Activated T-cell treated with anti-CD3 and anti-CD28 coated beads, Interleukin-2, amount 50 U/mL, for 72 hours (primary cell): ENCODE data around the gene TRIOBP. TPM values are rescaled to one million over a fixed set of nuclear protein-coding genes. Genes with fewer than 3 reads are reported as not detected.
A peak's percentile ranks its signal among the peaks of the same experiment; 100 is the strongest.

Experiments used
- ATAC-seq, 2 donors: fragments of 150-1000 bp; cut with Tn5 transposase; replicated peaks in 1 of 2; 2 replicates each; pipeline ENCODE4 v1.10.0; 2021; ENCODE audit warnings: moderate library complexity in 2 of 2, mild to moderate bottlenecking in 1 of 2
- DNase-seq, 2 donors: peaks; one replicate each; pipeline ENCODE4 v3.0.0; 2021 to 2022; ENCODE audit warnings: mixed read lengths in 1 of 2
- H3K27ac Mint-ChIP-seq: one replicate; pipeline ENCODE4 v1.8.0; 2022; ENCODE audit warnings: mild to moderate bottlenecking, moderate library complexity, mixed read lengths
- H3K27me3 Mint-ChIP-seq: one replicate; pipeline ENCODE4 v1.8.0; 2022; ENCODE audit warnings: low read depth, mixed read lengths
- H3K36me3 Mint-ChIP-seq, 2 donors: one replicate each; pipeline ENCODE4 v1.8.0; 2022; ENCODE audit warnings: mixed read lengths in 2 of 2, mild to moderate bottlenecking in 1 of 2; ENCODE audit not compliant: insufficient read depth in 2 of 2
- H3K4me1 Mint-ChIP-seq: one replicate; pipeline ENCODE4 v1.8.0; 2022; ENCODE audit warnings: low read depth, mixed read lengths
- H3K4me3 Mint-ChIP-seq, 2 donors: one replicate each; pipeline ENCODE4 v1.8.0; 2022; ENCODE audit warnings: mild to moderate bottlenecking in 2 of 2, mixed read lengths in 2 of 2, moderate library complexity in 2 of 2
- H3K9me3 Mint-ChIP-seq, 2 donors: one replicate each; pipeline ENCODE4 v1.8.0; 2022; ENCODE audit warnings: mixed read lengths in 2 of 2
- total RNA-seq, 2 donors: library from RNA; stranded (reverse); gene quantifications; one replicate each; pipeline ENCODE4 v1.2.3, GENCODE V29; 2022

Gene TRIOBP
- total RNA-seq, 2 donors from 2014 or later = 25.4 to 28.6 TPM

DNA sequence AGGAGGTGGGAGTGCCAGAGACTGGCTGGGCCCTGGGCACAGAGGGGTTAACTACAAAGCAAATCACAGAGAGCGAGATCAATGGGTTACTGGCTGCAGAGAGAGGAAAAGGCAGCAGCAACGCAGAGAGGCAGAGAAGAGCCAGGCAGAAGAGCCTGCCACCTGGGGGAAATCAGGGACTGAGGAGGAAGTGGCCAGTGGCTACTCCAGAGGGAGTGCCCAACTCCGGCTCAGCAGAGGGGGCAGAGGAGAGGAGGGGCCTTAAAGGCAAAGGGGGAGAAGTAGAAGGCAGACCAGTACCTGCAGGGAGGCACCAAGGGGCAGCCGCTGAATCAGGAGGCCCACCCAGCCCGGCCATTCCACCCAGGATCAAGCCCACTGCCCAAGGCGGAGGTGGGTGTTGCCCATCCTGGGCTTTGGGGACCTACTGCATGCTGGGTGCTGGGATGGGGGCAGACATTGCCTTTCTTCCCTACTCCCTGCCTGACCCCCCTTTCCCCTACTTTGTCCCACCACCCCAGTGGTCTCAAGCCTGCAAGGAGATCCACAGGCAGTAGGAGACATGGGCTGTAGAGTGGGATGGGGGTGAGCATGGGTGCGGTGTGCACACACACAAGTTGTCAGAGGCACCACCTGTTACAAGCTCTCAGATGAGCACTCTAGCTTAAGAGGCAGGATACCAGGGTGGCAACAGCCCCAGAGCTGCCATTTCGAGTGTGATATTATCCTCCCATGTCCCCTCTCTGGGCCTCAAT lies 125.4 kb downstream of the TRIOBP start:
- DNase-seq = no peak
- H3K4me1 Mint-ChIP-seq = peaks cover 6% of the 10 kb centered on the region
- H3K27me3 Mint-ChIP-seq = peaks cover 42% of the 10 kb centered on the region
- no peaks in the 10 kb centered on the region for H3K36me3 Mint-ChIP-seq
- no peak for ATAC-seq
- no peak overlapping the region for H3K4me3 Mint-ChIP-seq
- H3K9me3 Mint-ChIP-seq = no peaks in the 10 kb centered on the region
- H3K27ac Mint-ChIP-seq = no peak overlapping the region

DNA sequence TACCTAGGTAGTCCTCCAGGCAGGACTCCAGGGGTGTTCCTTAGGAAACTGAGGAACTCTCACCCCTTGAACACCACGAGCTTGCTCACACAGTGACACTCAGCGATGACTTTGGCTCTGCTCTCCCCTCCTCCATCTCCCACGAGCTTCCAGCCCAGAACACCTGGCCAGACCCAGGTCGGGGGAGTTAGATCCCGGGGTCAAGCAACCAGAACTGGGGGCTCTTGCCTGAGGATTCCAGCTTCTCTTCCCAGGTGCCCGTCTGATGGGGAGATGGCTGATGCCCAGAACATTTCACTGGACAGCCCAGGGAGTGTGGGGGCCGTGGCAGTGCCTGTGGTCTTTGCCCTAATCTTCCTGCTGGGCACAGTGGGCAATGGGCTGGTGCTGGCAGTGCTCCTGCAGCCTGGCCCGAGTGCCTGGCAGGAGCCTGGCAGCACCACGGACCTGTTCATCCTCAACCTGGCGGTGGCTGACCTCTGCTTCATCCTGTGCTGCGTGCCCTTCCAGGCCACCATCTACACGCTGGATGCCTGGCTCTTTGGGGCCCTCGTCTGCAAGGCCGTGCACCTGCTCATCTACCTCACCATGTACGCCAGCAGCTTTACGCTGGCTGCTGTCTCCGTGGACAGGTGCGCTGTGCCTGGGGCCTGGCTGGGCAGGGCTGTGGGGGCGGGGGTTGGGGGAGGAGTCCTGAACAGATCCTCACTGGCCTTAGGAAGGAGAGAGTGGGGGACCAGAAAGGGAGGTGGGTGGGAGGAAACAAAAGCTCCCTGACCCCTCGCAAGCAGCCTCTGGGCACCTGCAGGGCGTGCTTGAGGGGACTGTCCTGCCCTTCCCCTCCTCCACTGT lies 126.5 kb downstream of the TRIOBP start, which contains the start of gene GALR3:
GALR3 (plus strand) TSS at position 249 of the 852 bp plus-strand sequence; CDS start at position 274, 25 bp downstream.
- no peaks in the 10 kb centered on the region for H3K9me3 Mint-ChIP-seq
- H3K4me3 Mint-ChIP-seq = peak within 1 kb of the TSS; percentile 47
- peaks cover 6% of the 10 kb centered on the region for H3K4me1 Mint-ChIP-seq
- ATAC-seq = no peak
- H3K27me3 Mint-ChIP-seq = peaks cover 42% of the 10 kb centered on the region
- no peak for DNase-seq
- H3K36me3 Mint-ChIP-seq = peaks cover 0 to 2% of the 10 kb centered on the region in 2 donors
- no peak within 1 kb of the TSS for H3K27ac Mint-ChIP-seq

DNA sequence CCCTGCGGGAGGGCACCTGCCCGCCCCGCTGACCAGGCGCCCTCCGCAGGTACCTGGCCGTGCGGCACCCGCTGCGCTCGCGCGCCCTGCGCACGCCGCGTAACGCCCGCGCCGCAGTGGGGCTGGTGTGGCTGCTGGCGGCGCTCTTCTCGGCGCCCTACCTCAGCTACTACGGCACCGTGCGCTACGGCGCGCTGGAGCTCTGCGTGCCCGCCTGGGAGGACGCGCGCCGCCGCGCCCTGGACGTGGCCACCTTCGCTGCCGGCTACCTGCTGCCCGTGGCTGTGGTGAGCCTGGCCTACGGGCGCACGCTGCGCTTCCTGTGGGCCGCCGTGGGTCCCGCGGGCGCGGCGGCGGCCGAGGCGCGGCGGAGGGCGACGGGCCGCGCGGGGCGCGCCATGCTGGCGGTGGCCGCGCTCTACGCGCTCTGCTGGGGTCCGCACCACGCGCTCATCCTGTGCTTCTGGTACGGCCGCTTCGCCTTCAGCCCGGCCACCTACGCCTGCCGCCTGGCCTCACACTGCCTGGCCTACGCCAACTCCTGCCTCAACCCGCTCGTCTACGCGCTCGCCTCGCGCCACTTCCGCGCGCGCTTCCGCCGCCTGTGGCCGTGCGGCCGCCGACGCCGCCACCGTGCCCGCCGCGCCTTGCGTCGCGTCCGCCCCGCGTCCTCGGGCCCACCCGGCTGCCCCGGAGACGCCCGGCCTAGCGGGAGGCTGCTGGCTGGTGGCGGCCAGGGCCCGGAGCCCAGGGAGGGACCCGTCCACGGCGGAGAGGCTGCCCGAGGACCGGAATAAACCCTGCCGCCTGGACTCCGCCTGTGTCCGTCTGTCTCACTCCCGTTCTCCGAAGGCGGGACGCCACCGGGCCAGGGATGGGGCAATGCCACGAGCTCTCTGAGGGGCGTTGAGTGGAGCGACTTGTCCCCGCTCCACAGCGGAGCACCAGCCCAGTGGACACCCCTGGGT lies 128.1 kb downstream of the TRIOBP start:
- ATAC-seq (peak; percentile 77 to 80), DNase-seq (peak; percentile 38 to 47)
- Mint-ChIP-seq H3K4me3 (peak overlapping the region; percentile 78), H3K36me3 (peaks cover 0 to 2% of the 10 kb centered on the region in 2 donors), H3K27me3 (peaks cover 32% of the 10 kb centered on the region), H3K27ac (no peak overlapping the region), H3K4me1 (no peaks in the 10 kb centered on the region), H3K9me3 (no peaks in the 10 kb centered on the region)

Other genes with a start within 250 kb of the TRIOBP start
- gene MFNG, start 210.7 kb upstream of the TRIOBP start, total RNA-seq = 100 to 1,000 TPM in 1 of 2 donors, 10 to 100 TPM in 1; 94.0 to 116 TPM
- under 1 TPM in 1 of 2 donors, not detected in 1; 0.25 TPM for gene CARD10, start 177.6 kb upstream of the TRIOBP start, total RNA-seq
- 1 to 10 TPM; 4.0 to 4.6 TPM for gene CDC42EP1, start 136.6 kb upstream of the TRIOBP start, total RNA-seq
- gene LGALS2, start 117.0 kb upstream of the TRIOBP start, total RNA-seq = not detected
- 10 to 100 TPM; 81.5 to 96.2 TPM for gene GGA1, start 88.2 kb upstream of the TRIOBP start, total RNA-seq
- gene SH3BP1, start 57.4 kb upstream of the TRIOBP start, total RNA-seq = 100 to 1,000 TPM in 1 of 2 donors, 10 to 100 TPM in 1; 99.0 to 103 TPM
- gene PDXP, start 38.3 kb upstream of the TRIOBP start, total RNA-seq = 10 to 100 TPM; 14.8 to 17.2 TPM
- 100 to 1,000 TPM; 303 to 803 TPM for gene LGALS1, start 21.4 kb upstream of the TRIOBP start, total RNA-seq
- 10 to 100 TPM; 31.3 to 36.3 TPM for gene NOL12, start 10.7 kb upstream of the TRIOBP start, total RNA-seq
- gene GCAT, start 110.9 kb downstream of the TRIOBP start, total RNA-seq = 10 to 100 TPM; 14.9 to 22.7 TPM
- under 1 TPM in 1 of 2 donors, not detected in 1; 0.29 TPM for gene GALR3, start 126.3 kb downstream of the TRIOBP start, total RNA-seq
- gene ANKRD54, start 147.3 kb downstream of the TRIOBP start, total RNA-seq = 10 to 100 TPM; 22.8 to 28.2 TPM
- gene EIF3L, start 152.4 kb downstream of the TRIOBP start, total RNA-seq = 100 to 1,000 TPM; 826 to 905 TPM
- 10 to 100 TPM; 21.3 to 21.6 TPM for gene MICALL1, start 209.2 kb downstream of the TRIOBP start, total RNA-seq